Esophagus squamous epithelium (tissue), 5 donors: ENCODE data around the gene YIPF1. TPM values are rescaled to one million over a fixed set of nuclear protein-coding genes. Genes with fewer than 3 reads are reported as not detected.

Experiments used
- DNase-seq: peaks from one replicate; lab custom pipeline; 2025; lab: John Stamatoyannopoulos, UW
- H3K27ac ChIP-seq, 4 donors: fragments of 200-600 bp; sonication (generic); one replicate each; pipeline ENCODE4 v1.5.1; 2016 to 2019; ENCODE audit warnings: mild to moderate bottlenecking in 1 of 4
- H3K27me3 ChIP-seq, 4 donors: fragments of 200-600 bp; sonication (generic); 1 replicate in 3 of 4; 2 replicates in 1 of 4; pipeline versions ENCODE4 v1.5.1 to v1.6.0; 2017 to 2021; ENCODE audit warnings: antibody characterized with exemption in 1 of 4
- H3K36me3 ChIP-seq, 3 donors: fragments of 200-600 bp; sonication (generic); one replicate each; pipeline ENCODE4 v1.5.1; 2016 to 2019
- H3K4me1 ChIP-seq, 3 donors: fragments of 200-600 bp; sonication (generic); one replicate each; pipeline ENCODE4 v1.5.1; 2017 to 2019
- H3K4me3 ChIP-seq, 4 donors: fragments of 200-600 bp; sonication (generic); 1 replicate in 3 of 4; 2 replicates in 1 of 4; pipeline ENCODE4 v1.5.1; 2016 to 2019; ENCODE audit warnings: mild to moderate bottlenecking in 2 of 4, moderate library complexity in 1 of 4
- H3K9me3 ChIP-seq, 3 donors: fragments of 200-600 bp; sonication (generic); one replicate each; pipeline ENCODE4 v1.5.1; 2016 to 2019
- POLR2A ChIP-seq, 4 donors: fragments of 450-650 bp; IDR thresholded peaks; one replicate each; pipeline ENCODE4 v1.6.1; 2017; ENCODE audit warnings: antibody characterized with exemption in 4 of 4, mild to moderate bottlenecking in 4 of 4, moderate library complexity in 3 of 4
- WGBS, 2 donors: methylation state at CpG; one replicate each; pipeline ENCODE4 v1.1.5; 2018; 5-methylcytosine and 5-hydroxymethylcytosine counted together
- intact Hi-C: fragments of 100-400 bp; cut with DNase I; formaldehyde crosslinking; loops from one replicate; pipeline ENCODE4 v1.15.0; 2022
- total RNA-seq, 4 donors: library from RNA; depleted of rRNA; stranded (reverse); fragments of >200 nt; gene quantifications; one replicate each; pipeline ENCODE4 v1.1.0, GENCODE V29; 2016
- TF ChIP-seq, protein P1 (sequence below), 6 experiments: fragments of 450-650 bp in 4 of 6; fragments of 200-600 bp in 2 of 6; sonication (generic) in 2 of 6; IDR thresholded peaks; one replicate each; pipeline ENCODE4 v1.5.1; 2016 to 2019; ENCODE audit warnings: antibody characterized with exemption in 6 of 6, mild to moderate bottlenecking in 4 of 6, moderate library complexity in 4 of 6
- donor health status: DM: yes; HTN: yes; CAD: no.

Gene YIPF1
- total RNA-seq, 4 donors from 2014 or later: 15.8 to 25.3 (median 17.0) TPM

- H3K27me3 ChIP-seq: no peaks in the 10 kb centered on the region
- TF ChIP-seq, protein P1, sequence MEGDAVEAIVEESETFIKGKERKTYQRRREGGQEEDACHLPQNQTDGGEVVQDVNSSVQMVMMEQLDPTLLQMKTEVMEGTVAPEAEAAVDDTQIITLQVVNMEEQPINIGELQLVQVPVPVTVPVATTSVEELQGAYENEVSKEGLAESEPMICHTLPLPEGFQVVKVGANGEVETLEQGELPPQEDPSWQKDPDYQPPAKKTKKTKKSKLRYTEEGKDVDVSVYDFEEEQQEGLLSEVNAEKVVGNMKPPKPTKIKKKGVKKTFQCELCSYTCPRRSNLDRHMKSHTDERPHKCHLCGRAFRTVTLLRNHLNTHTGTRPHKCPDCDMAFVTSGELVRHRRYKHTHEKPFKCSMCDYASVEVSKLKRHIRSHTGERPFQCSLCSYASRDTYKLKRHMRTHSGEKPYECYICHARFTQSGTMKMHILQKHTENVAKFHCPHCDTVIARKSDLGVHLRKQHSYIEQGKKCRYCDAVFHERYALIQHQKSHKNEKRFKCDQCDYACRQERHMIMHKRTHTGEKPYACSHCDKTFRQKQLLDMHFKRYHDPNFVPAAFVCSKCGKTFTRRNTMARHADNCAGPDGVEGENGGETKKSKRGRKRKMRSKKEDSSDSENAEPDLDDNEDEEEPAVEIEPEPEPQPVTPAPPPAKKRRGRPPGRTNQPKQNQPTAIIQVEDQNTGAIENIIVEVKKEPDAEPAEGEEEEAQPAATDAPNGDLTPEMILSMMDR (IDR thresholded peaks at IDR 0.05): no peak
- no peak for TF ChIP-seq POLR2A (IDR thresholded peaks at IDR 0.05)
- intact Hi-C loops: no loop called here
- peaks cover 0 to 16% (median 0%) of the 10 kb centered on the region in 3 donors for H3K9me3 ChIP-seq
- no peak for DNase-seq
- no peaks in the 10 kb centered on the region for H3K4me1 ChIP-seq
- no peak overlapping the region for H3K4me3 ChIP-seq
- WGBS, 2 donors: 94 to 100% methylated on average over 2 of the region's 2 CpGs
- no peak overlapping the region for H3K27ac ChIP-seq
- peaks cover 0 to 72% (median 5%) of the 10 kb centered on the region in 3 donors for H3K36me3 ChIP-seq
These were observed 41.9 kb upstream of the YIPF1 start for GRCh38 chr1:53931523-53931922.

- intact Hi-C loops: no loop called here
- no peaks in the 10 kb centered on the region for H3K4me1 ChIP-seq
- H3K36me3 ChIP-seq: peaks cover 0 to 72% (median 5%) of the 10 kb centered on the region in 3 donors
- H3K27ac ChIP-seq: no peak overlapping the region
- no peak for TF ChIP-seq POLR2A (IDR thresholded peaks at IDR 0.05)
- TF ChIP-seq, protein P1 (IDR thresholded peaks at IDR 0.05): no peak
- 85 to 91% methylated on average over 3 of the region's 3 CpGs for WGBS, 2 donors
- H3K27me3 ChIP-seq: no peaks in the 10 kb centered on the region
- no peak for DNase-seq
- no peak overlapping the region for H3K4me3 ChIP-seq
- peaks cover 0 to 16% (median 0%) of the 10 kb centered on the region in 3 donors for H3K9me3 ChIP-seq
These were observed 41.3 kb upstream of the YIPF1 start for GRCh38 chr1:53930932-53931331.

DNA sequence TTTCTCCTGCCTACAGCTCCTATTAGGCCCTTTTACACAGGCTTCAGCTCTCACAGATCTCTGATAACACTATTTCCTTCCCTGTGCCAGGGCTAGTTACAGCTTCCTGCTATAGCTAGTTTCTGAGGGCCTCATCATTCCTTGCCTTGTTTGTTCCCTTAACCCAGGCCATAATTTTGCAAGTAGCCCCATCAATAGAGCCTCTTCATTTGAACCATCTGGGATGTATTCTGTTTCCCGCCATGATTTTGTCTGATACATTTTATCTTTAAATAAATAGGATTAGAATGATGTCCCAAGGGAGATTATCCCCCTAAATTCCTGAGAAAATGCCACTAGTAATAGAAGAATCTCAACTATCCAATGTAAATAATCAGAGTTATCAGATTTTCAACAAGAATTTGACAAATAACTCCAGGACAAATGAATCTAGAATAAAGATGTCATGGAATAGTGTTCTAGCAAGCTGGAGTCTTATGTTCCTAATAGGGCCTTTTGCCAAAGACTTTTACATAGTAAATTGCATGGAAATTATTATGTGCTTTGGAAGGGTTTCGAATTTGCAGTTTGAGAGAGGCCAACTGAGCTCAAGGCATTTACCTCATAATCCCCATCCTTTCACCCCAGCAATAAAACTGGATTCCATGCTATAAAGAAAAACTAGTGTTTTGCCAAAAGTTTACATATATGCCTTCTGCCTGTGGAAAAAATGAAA lies 39.8 kb upstream of the YIPF1 start:
- no peak for DNase-seq
- H3K36me3 ChIP-seq: peaks cover 0 to 71% (median 5%) of the 10 kb centered on the region in 3 donors
- WGBS, 2 donors: 77 to 81% methylated on average over 2 of the region's 2 CpGs
- H3K4me3 ChIP-seq: no peak overlapping the region
- no peak overlapping the region for H3K27ac ChIP-seq
- TF ChIP-seq POLR2A (IDR thresholded peaks at IDR 0.05): no peak
- TF ChIP-seq, protein P1 (IDR thresholded peaks at IDR 0.05): no peak
- no peaks in the 10 kb centered on the region for H3K27me3 ChIP-seq
- peaks cover 0 to 10% (median 0%) of the 10 kb centered on the region in 3 donors for H3K9me3 ChIP-seq
- H3K4me1 ChIP-seq: no peaks in the 10 kb centered on the region
- intact Hi-C loops: no loop called here

DNA sequence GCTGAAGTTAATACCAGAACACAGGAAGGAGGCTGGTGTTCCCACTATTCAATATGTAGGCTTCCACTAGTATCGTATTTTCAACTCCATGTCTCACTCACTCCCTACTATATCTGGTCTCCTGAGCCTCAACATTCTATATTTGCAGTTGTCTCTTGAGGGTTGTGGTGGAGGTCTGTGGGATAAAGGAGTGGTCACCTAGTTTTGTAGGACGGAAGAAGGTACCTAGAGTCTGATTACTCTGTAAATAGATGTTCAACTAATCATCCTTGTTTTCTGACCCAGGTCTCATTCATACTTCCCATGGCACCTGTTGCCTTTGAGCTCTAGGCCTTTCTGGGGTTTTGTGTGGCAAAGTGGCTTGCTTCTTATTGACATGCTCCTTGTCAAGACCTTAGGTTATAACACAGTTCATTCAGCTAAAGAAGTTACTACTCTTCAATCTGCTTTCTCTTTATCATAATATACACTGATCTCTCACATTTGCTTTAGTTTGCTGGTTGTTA lies 37.8 kb upstream of the YIPF1 start:
- H3K4me1 ChIP-seq: no peaks in the 10 kb centered on the region
- intact Hi-C loops: no loop called here
- no peak for DNase-seq
- peaks cover 0 to 4% (median 0%) of the 10 kb centered on the region in 3 donors for H3K9me3 ChIP-seq
- TF ChIP-seq, protein P1 (IDR thresholded peaks at IDR 0.05): no peak
- TF ChIP-seq POLR2A (IDR thresholded peaks at IDR 0.05): no peak
- peaks cover 0 to 75% (median 5%) of the 10 kb centered on the region in 3 donors for H3K36me3 ChIP-seq
- 91 to 98% methylated on average over 2 of the region's 2 CpGs for WGBS, 2 donors
- H3K27ac ChIP-seq: no peak overlapping the region
- H3K27me3 ChIP-seq: no peaks in the 10 kb centered on the region
- H3K4me3 ChIP-seq: no peak overlapping the region

DNA sequence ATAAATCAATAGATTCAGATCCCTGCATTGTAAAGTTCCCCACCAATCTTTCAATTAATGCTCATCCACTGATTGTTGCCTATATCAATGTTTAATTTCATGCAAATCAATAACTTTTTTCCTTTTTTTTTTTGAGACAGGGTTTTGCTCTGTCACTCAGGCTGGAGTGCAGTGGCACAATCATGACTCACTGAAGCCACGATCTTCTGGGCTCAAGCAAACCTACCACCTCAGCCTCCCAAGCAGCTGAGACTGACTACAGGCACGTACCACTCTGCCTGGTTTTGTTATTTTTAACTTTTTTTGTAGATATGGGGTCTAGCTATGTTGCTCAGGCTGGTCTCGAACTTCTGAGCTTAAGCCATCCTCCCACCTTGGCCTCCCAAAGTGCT lies 30.1 kb upstream of the YIPF1 start:
- peaks cover 0 to 10% (median 0%) of the 10 kb centered on the region in 3 donors for H3K4me1 ChIP-seq
- DNase-seq: no peak
- WGBS, 2 donors: 71 to 73% methylated on average over 3 of the region's 3 CpGs
- H3K4me3 ChIP-seq: no peak overlapping the region
- no peaks in the 10 kb centered on the region for H3K27me3 ChIP-seq
- peaks cover 0 to 77% (median 12%) of the 10 kb centered on the region in 3 donors for H3K36me3 ChIP-seq
- no peak for TF ChIP-seq POLR2A (IDR thresholded peaks at IDR 0.05)
- TF ChIP-seq, protein P1 (IDR thresholded peaks at IDR 0.05): no peak
- H3K27ac ChIP-seq: no peak overlapping the region
- no peaks in the 10 kb centered on the region for H3K9me3 ChIP-seq
- intact Hi-C loops: no loop called here
